ENCODE results near the gene NTRK3. TPM values are rescaled to one million over a fixed set of nuclear protein-coding genes. Genes with fewer than 3 reads are reported as not detected.

The NTRK3 gene
- total RNA-seq, 4 donors from 2014 or later = 0.51 to 22.2 (median 10.1) TPM

GRCh38 chr15:88152672-88153071, 103.9 kb downstream of the NTRK3 start:
- TF ChIP-seq CTCF (IDR thresholded peaks at IDR 0.05; ENCODE audit: low read depth) = no peak

DNA sequence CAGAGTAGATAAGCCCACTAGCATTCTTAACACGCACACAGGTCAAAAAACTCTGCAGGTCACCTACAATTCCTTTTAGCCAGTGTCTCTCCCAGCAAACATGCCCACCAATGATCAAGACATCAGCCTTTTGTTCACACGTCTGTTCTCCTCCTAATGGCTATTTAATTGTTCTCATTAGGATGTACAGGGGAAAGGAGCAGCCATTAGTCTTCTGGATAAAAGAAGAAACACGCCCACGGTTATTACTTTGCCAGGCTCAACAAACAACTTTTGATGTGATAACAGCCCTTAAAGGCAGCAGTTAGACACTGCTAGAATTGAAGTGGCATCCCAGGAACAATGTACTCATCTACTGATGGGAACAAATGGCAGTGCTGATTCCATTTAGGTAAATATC, 108.8 kb downstream of the NTRK3 start:
- no peak for TF ChIP-seq CTCF (IDR thresholded peaks at IDR 0.05; ENCODE audit: low read depth)

DNA sequence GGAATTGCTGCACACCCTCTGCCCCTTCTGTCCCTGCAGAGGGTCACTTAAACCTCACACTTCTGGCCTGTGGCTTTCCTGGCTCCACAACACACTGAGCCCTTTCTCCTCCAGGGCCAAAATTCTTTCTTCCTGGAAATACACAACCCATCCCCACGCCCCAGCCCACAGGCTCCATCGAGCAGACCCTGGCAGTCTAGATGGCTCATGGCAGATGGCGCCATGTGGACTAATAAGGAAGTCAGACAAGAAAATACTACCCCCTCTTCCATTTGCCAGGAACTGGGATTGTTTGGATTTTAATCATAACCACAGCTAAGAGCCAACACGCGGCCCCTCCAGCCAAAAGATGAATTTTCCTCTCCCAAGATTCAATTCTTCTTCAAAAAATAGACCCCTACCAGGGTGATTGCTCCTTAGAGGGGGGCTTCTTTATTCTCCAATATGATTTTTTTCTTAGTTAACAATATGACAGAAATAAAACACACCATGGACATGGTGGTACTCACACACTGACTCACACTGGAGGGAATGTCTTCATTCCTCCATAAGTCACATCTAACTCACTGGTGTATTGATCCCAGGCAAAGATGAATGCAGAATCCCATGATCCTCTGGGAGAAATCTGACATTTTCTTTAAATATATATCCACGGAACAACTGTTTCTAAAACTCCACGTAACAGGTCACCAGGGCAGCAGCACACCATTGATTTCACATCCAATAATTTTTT, 111.5 kb downstream of the NTRK3 start:
- no peak for TF ChIP-seq CTCF (IDR thresholded peaks at IDR 0.05; ENCODE audit: low read depth)

- TF ChIP-seq CTCF (IDR thresholded peaks at IDR 0.05; ENCODE audit: low read depth) = no peak
These were observed 114.4 kb downstream of the NTRK3 start for GRCh38 chr15:88142121-88142520.

GRCh38 chr15:88141269-88141889, 115.2 kb downstream of the NTRK3 start:
- no peak for TF ChIP-seq CTCF (IDR thresholded peaks at IDR 0.05; ENCODE audit: low read depth)

DNA sequence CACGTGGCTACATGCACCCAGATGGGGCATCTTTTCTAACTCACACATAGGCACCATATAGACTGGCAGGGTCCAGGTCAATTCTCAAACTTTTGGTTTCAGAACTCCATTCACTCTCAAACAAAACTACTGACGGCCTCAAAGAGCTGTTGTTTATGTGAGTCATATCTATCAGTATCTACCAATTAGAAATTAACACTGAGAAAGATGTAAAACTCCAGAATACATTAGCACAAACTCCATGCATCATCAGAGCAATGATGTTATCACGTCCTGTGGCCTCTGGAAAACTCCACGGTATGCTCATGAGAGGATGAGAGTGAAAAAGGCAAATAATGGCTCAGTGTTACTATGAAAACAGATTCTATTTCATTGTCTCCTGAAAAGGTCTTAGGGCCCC, 116.1 kb downstream of the NTRK3 start:
- no peak for TF ChIP-seq CTCF (IDR thresholded peaks at IDR 0.05; ENCODE audit: low read depth)

DNA sequence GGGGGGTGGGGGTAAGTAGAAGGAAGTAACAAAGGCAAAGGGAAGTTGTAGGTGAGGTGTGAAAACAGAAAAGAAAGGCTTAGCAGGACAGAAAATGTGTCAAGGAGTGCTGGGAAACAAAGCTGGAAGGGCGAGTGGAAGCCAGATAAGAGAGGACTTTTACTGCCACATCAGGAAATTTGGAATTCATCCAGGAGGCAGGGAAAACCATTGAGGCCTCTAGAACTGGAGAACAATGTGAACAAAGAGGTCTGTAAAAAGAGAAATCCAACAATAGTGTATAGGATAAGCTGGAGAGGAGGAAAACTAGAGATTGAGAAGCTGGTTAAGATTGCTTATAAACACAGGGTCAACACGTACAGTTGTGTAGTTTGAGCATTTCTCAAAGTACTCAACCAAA, 116.6 kb downstream of the NTRK3 start:
- no peak for TF ChIP-seq CTCF (IDR thresholded peaks at IDR 0.05; ENCODE audit: low read depth)
